Lower leg skin (tissue), 4 donors: ENCODE results near the gene KNCN. TPM values are rescaled to one million over a fixed set of nuclear protein-coding genes. Genes with fewer than 3 reads are reported as not detected.

Experiments used
- DNase-seq, 2 donors: peaks; one replicate each; pipeline ENCODE4 v3.0.0-alpha.2; 2019; ENCODE audit warnings: low spot score in 2 of 2
- H3K4me3 ChIP-seq: fragments of 200-600 bp; sonication (generic); 2 replicates; pipeline ENCODE4 v1.5.1; 2017; ENCODE audit warnings: mild to moderate bottlenecking, low read depth; ENCODE audit not compliant: poor library complexity, severe bottlenecking
- POLR2A ChIP-seq, 2 donors: fragments of 450-650 bp; IDR thresholded peaks; one replicate each; pipeline ENCODE4 v1.6.1; 2016 to 2017; ENCODE audit warnings: antibody characterized with exemption in 2 of 2, mild to moderate bottlenecking in 1 of 2, moderate library complexity in 1 of 2
- WGBS, 2 donors: methylation state at CpG; one replicate each; pipeline ENCODE4 v1.1.5; 2018; 5-methylcytosine and 5-hydroxymethylcytosine counted together
- intact Hi-C: fragments of 100-400 bp; cut with DNase I; formaldehyde crosslinking; loops from one replicate; pipeline ENCODE4 v1.15.0; 2023; ENCODE audit warnings: low total_unique reads
- total RNA-seq, 4 donors: library from RNA; depleted of rRNA; stranded (reverse); fragments of >200 nt; gene quantifications; one replicate each; pipeline ENCODE4 v1.1.0, GENCODE V29; 2016
- TF ChIP-seq, protein P1 (sequence below), 3 donors: fragments of 450-650 bp; IDR thresholded peaks; one replicate each; pipeline ENCODE4 v1.5.1; 2016; ENCODE audit warnings: antibody characterized with exemption in 3 of 3, mild to moderate bottlenecking in 3 of 3, moderate library complexity in 2 of 3

KNCN gene
- total RNA-seq, 4 donors from 2014 or later, result not detected

DNA sequence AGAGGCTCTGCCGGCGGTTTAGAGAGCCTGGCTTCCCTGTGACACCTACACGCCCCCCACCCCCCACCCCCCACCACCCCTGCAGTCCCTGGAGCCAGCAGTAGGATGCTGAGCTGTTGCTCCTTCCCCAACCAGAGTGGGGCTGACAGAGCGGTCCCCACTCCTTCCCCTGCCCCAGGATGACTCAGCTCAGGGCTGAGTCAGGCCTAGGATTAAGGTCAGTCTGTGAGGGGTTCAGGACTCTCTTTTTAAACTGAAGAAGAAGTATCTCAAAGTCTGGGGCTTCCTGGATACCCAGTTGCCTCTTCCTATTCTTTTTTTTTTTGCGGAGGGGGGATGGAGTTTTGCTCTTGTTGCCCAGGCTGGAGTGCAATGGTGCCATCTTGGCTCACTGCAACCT lies 42.7 kb downstream of the KNCN start:
- no peak overlapping the region for H3K4me3 ChIP-seq
- WGBS, 2 donors, result 84 to 90% methylated on average over 4 to 5 of the region's 5 CpGs
- DNase-seq, result no peak
- TF ChIP-seq POLR2A (IDR thresholded peaks at IDR 0.05), result no peak
- TF ChIP-seq, protein P1, sequence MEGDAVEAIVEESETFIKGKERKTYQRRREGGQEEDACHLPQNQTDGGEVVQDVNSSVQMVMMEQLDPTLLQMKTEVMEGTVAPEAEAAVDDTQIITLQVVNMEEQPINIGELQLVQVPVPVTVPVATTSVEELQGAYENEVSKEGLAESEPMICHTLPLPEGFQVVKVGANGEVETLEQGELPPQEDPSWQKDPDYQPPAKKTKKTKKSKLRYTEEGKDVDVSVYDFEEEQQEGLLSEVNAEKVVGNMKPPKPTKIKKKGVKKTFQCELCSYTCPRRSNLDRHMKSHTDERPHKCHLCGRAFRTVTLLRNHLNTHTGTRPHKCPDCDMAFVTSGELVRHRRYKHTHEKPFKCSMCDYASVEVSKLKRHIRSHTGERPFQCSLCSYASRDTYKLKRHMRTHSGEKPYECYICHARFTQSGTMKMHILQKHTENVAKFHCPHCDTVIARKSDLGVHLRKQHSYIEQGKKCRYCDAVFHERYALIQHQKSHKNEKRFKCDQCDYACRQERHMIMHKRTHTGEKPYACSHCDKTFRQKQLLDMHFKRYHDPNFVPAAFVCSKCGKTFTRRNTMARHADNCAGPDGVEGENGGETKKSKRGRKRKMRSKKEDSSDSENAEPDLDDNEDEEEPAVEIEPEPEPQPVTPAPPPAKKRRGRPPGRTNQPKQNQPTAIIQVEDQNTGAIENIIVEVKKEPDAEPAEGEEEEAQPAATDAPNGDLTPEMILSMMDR (IDR thresholded peaks at IDR 0.05), result no peak
- intact Hi-C loops, result no loop called here

DNA sequence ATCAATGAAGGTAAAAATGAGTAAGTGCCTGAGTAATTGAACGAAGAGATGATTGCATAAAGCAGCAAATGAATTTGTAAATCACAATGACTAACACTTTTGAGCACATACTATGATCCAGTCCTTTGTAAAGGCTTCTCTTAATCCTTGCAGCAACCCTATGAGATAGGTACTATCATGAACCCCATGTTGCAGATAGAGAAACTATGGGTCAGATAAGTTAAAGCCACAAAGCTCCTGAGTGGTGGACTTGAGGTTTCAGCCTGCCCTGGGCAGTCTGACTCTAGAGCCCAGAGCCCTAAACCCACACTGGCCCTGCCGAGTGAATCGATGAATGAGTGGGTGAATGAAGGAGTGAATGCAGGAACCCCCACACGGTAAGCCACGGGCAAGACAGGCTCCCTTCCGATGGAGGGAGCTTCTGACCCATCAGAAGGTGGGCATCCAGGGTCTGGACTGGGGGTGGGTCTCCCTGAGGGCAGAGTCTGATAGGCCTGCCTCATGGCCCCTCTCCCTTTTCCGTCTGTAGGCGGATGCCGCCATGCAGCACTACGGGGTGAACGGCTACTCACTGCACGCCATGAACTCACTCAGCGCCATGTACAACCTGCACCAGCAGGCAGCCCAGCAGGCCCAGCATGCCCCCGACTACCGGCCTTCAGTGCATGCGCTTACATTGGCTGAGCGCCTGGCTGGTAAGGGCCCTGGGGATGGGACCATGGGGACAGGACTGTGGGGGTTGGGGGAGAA lies 44.8 kb downstream of the KNCN start:
- TF ChIP-seq, protein P1 (IDR thresholded peaks at IDR 0.05), result no peak
- TF ChIP-seq POLR2A (IDR thresholded peaks at IDR 0.05), result no peak
- H3K4me3 ChIP-seq, result no peak overlapping the region
- DNase-seq, result no peak
- intact Hi-C loops, result no loop called here
- 87 to 91% methylated on average over 17 of the region's 17 CpGs for WGBS, 2 donors

- DNase-seq, result no peak
- intact Hi-C loops, result no loop called here
- no peak overlapping the region for H3K4me3 ChIP-seq
- TF ChIP-seq, protein P1 (IDR thresholded peaks at IDR 0.05), result no peak
- no peak for TF ChIP-seq POLR2A (IDR thresholded peaks at IDR 0.05)
- 65 to 73% methylated on average over 4 of the region's 4 CpGs for WGBS, 2 donors
These were observed 48.0 kb downstream of the KNCN start for GRCh38 chr1:46503421-46503820.

DNA sequence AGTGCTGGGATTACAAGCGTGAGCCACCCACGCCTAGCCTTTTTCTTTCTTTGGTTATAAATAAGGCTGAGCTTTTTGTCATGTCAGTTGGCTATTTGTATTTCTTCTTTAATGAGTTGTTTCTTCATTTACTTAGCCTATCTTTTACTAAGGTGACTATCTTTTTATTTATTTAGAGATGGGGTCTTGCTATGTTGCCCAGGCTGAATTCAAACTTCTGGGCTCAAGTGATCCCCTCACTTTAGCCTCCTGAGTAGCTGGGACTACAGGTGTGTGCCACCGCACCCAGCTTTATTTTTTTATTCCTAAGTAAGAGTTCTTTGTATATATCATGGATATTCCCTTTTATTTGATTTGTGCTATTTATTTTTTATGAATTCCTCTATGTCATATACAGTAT lies 49.9 kb downstream of the KNCN start:
- H3K4me3 ChIP-seq, result no peak overlapping the region
- DNase-seq, result no peak
- no peak for TF ChIP-seq POLR2A (IDR thresholded peaks at IDR 0.05)
- TF ChIP-seq, protein P1 (IDR thresholded peaks at IDR 0.05), result no peak
- 87 to 92% methylated on average over 3 of the region's 3 CpGs for WGBS, 2 donors
- intact Hi-C loops, result no loop called here

GRCh38 chr1:46497665-46498064 lies 53.8 kb downstream of the KNCN start:
- no peak for DNase-seq
- intact Hi-C loops, result no loop called here
- 92 to 93% methylated on average over 19 of the region's 19 CpGs for WGBS, 2 donors
- no peak for TF ChIP-seq POLR2A (IDR thresholded peaks at IDR 0.05)
- TF ChIP-seq, protein P1 (IDR thresholded peaks at IDR 0.05), result no peak
- no peak overlapping the region for H3K4me3 ChIP-seq

- intact Hi-C loops, result no loop called here
- 79 to 84% methylated on average over 3 of the region's 3 CpGs for WGBS, 2 donors
- TF ChIP-seq, protein P1 (IDR thresholded peaks at IDR 0.05), result no peak
- TF ChIP-seq POLR2A (IDR thresholded peaks at IDR 0.05), result no peak
These were observed 54.4 kb downstream of the KNCN start for GRCh38 chr1:46497020-46497419.

More at GRCh38 chr1:46497020-46497419, 54.4 kb downstream of the KNCN start:
- DNase-seq, result no peak
- no peak overlapping the region for H3K4me3 ChIP-seq
